ENCODE measurements around the gene ADAMTS2.

The ADAMTS2 gene

GRCh38 chr5:179345433-179346321 is at the start of gene ADAMTS2:
Gene ADAMTS2 (minus strand): TSS chr5:179345461. CDS start chr5:179345328, 133 bp downstream.
- no peak for DNase-seq (ENCODE audit: low read depth, low spot score)

GRCh38 chr5:179393078-179393477 is 47.8 kb upstream of the ADAMTS2 start:
- peak; percentile 15 for DNase-seq (ENCODE audit: low read depth, low spot score)

- DNase-seq (ENCODE audit: low read depth, low spot score) = no peak
Observed at GRCh38 chr5:179387151-179388110, 42.2 kb upstream of the ADAMTS2 start.

- no peak for DNase-seq (ENCODE audit: low read depth, low spot score)
Observed at GRCh38 chr5:179385914-179386313, 40.7 kb upstream of the ADAMTS2 start.

- no peak for DNase-seq (ENCODE audit: low read depth, low spot score)
Observed at GRCh38 chr5:179382486-179382885, 37.2 kb upstream of the ADAMTS2 start.

GRCh38 chr5:179381691-179382090 is 36.4 kb upstream of the ADAMTS2 start:
- no peak for DNase-seq (ENCODE audit: low read depth, low spot score)

GRCh38 chr5:179380211-179381035 is 35.2 kb upstream of the ADAMTS2 start:
- no peak for DNase-seq (ENCODE audit: low read depth, low spot score)

- DNase-seq (ENCODE audit: low read depth, low spot score) = no peak
Observed at GRCh38 chr5:179379321-179379890, 34.1 kb upstream of the ADAMTS2 start.

GRCh38 chr5:179378441-179379271 is 33.4 kb upstream of the ADAMTS2 start:
- peak; percentile 33 for DNase-seq (ENCODE audit: low read depth, low spot score)

- DNase-seq (ENCODE audit: low read depth, low spot score) = no peak
Observed at GRCh38 chr5:179378116-179378440, 32.8 kb upstream of the ADAMTS2 start.

GRCh38 chr5:179377421-179378115 is 32.3 kb upstream of the ADAMTS2 start:
- no peak for DNase-seq (ENCODE audit: low read depth, low spot score)

- DNase-seq (ENCODE audit: low read depth, low spot score) = no peak
Observed at GRCh38 chr5:179376701-179377420, 31.6 kb upstream of the ADAMTS2 start.

- no peak for DNase-seq (ENCODE audit: low read depth, low spot score)
Observed at GRCh38 chr5:179375831-179376365, 30.6 kb upstream of the ADAMTS2 start.

- no peak for DNase-seq (ENCODE audit: low read depth, low spot score)
Observed at GRCh38 chr5:179375236-179375685, 30.0 kb upstream of the ADAMTS2 start.

- no peak for DNase-seq (ENCODE audit: low read depth, low spot score)
Observed at GRCh38 chr5:179374506-179375235, 29.4 kb upstream of the ADAMTS2 start.

GRCh38 chr5:179373961-179374505 is 28.8 kb upstream of the ADAMTS2 start:
- no peak for DNase-seq (ENCODE audit: low read depth, low spot score)

- DNase-seq (ENCODE audit: low read depth, low spot score) = no peak
Observed at GRCh38 chr5:179373101-179373934, 28.1 kb upstream of the ADAMTS2 start.

All from smooth muscle cell of the brain vasculature (primary cell).